GM18505 (cell line): ENCODE measurements around the gene SLC43A1.

Experiments used
- ATAC-seq: cut with Tn5 transposase; IDR thresholded peaks from one replicate; pipeline ENCODE4 v1.9.1; 2021; ENCODE audit not compliant: unreplicated experiment
- POLR2A ChIP-seq: IDR thresholded peaks from 4 replicates; pipeline ENCODE4 v1.6.1; 2011; ENCODE audit warnings: borderline replicate concordance; ENCODE audit not compliant: insufficient read depth, insufficient read length; ENCODE audit errors: extremely low read depth

Gene SLC43A1

DNA sequence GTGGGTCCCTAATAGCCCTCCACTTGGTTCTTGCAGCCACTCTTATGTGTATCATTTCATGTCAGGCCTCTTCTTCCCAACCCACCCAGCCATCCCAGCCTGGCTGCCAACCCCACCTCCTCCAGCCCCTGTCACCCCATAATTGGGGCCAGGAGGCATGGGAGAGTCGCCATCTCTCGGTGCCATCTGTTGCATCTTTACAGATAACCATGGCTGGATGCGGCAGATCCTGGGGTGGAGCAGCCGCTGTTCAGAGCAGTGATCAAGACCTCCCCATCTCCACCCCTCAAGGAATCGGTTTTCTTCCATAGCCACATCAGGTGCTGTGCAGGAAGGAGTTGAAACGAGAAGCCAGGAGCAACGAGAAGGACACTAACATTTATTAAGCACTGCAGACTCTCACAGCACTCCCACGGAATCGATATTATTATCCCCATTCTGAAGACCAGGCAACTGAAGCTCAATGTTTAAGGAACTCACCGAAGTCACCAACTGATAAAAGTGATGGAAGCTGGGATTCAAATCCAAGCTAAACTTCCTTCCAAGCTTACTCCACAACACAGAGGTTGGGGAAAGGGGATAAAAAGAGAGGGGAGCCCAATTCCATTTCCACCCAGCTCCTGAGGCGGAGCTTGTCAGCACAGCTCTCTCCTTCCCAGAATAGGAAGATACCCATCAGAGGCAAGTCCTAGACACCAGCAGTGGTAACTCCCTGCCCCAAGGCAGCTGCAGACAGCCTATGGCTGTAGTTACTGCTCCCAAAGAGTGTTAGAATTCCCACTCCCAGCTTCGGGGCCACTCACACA lies 2.7 kb downstream of the SLC43A1 start:
- TF ChIP-seq POLR2A = no peak
- no peak for ATAC-seq

DNA sequence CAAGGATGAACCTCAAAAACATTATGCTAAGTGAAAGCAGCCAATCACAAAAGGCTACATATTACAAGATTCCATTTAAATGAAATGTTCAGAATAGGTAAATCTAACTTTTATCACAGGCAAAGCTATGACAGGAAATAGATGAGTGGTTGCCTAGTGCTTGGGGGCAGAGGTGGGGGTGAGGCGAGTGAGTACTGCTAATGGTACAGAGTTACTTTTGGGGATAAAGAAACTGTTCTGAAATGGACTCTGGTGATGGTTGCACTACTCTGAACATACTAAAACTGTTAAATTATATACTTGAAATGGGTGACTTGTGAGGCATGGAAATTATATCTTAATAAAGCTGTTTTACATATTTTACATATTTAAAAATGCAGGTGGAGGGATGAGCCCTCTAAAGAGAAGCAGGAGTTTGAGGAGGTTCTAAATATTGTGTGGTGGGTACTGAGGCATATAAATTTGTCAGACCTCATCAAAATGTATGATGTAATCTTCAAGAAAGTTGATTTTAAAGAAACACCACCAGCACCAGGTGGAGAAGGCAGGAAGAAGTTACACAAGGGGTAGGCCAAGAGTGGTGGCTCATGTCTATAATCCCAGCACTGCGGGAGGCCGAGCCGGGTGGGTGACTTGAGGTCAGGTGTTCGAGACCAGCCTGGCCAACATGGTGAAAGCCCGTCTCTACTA lies 3.6 kb downstream of the SLC43A1 start:
- no peak for ATAC-seq
- TF ChIP-seq POLR2A = no peak

GRCh38 chr11:57508341-57509170 lies 6.9 kb downstream of the SLC43A1 start:
- no peak for TF ChIP-seq POLR2A
- ATAC-seq = no peak

GRCh38 chr11:57506522-57506921 lies 9.0 kb downstream of the SLC43A1 start:
- TF ChIP-seq POLR2A = no peak
- ATAC-seq = no peak

- no peak for ATAC-seq
- no peak for TF ChIP-seq POLR2A
Measured at GRCh38 chr11:57504511-57504910, 11.0 kb downstream of the SLC43A1 start.

DNA sequence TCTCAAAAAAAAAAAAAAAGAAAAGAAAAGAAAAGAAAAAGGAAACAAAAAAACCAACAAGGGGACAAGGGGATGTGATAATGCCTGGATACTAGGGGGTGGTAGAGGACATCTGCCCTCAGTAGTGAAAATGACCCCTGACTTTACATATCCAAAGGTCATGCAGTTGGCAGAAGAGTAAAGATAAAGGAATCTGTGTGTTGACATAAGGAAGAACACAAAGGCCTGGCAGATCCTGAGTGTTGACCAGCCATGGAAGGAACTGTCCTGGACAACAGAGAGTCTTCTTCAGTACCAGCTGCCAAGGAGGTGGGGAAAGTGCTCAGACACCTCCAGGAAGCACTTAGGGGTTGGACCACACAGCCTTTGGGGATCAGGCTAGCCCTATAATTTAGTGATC lies 12.6 kb downstream of the SLC43A1 start:
- no peak for ATAC-seq
- no peak for TF ChIP-seq POLR2A

DNA sequence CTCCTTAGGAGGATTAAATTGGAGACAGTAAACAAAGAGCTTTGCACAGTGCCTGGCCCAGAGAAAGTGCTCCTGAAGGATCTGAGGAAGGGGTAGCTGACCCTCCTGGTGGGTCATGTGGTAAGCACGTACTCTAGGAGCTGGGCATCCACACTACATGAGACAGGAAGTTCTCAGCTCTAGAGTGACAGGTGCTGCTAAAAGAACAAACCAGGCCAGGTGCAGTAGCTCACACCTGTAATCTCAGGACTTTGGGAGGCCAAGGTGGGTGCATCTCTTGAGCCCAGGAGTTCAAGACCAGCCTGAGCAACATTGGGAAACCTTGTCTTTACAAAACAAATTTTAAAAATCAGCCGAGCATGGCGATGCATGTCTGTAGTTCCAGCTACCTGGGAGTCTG lies 13.1 kb downstream of the SLC43A1 start:
- TF ChIP-seq POLR2A = no peak
- ATAC-seq = no peak

DNA sequence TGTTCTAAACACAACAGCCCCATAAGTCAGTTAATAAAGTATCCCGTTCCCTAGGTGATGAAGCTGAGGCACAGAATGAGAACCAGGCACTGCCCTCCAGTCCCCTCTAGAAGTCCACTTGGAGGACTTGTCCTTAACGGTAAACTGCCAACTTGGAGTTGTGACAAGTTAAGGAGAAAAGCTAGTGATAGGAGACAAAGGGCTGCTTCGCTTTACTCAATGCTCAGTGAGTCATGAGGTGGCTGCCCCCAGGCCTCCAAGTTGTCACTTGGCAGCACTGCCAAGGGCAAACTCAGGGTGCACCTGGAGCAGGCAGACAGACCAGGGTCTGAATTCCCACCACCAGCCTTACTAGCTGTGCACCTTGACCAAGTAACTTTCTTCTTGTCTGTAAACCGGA lies 13.5 kb downstream of the SLC43A1 start:
- TF ChIP-seq POLR2A = no peak
- no peak for ATAC-seq

GRCh38 chr11:57500926-57501325 lies 14.6 kb downstream of the SLC43A1 start:
- TF ChIP-seq POLR2A = no peak
- no peak for ATAC-seq

DNA sequence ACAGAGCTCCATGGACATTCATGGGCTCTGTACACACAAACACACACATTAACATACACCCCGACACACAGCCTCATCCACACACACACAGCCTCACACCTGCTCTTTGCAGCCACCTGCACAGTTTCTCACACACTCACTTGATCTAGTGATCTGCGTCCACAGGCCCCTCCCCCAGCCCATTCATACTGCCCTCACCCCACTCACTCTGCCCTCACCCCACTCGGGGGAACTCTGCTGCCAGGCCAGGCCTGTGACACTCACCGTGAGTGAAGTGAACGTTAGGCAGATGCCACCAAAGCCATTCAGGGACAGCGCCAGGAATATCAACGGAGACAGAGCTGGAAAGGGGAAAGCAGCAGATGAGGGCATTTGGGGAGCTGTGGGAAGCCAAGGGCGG lies 15.0 kb downstream of the SLC43A1 start:
- no peak for ATAC-seq
- no peak for TF ChIP-seq POLR2A

- TF ChIP-seq POLR2A = no peak
- peak; percentile 15 for ATAC-seq
Measured at GRCh38 chr11:57499983-57500461, 15.5 kb downstream of the SLC43A1 start.

DNA sequence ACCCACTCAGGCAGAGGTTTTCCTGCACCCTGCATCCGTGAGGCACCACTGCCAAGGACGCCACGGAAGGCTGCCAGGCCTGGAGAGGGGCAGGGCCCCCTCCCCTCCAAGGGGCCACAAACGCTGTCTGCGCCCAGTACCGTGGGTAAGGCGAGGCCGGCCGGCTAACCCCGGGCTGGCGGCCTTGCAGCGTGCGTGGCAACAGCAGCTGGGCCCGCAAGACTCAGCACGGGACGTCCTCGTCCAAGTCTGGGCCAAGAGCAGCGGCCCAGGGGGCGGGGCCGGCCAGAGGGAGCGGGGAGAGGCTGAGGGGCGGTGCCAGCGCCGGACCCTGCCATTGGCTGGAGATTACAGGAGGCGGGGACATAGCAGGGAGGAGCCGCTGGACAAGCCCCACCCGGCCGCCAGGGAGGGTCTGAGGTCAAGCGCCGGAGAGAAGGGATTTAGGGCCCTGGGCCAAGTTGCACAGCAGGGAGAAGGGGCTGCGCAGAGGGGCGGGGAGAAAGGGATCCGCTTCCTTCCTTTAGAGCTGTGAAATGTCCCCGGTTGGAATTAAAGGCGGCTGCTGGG lies 16.0 kb downstream of the SLC43A1 start:
- TF ChIP-seq POLR2A = no peak
- ATAC-seq = peak; percentile 100

DNA sequence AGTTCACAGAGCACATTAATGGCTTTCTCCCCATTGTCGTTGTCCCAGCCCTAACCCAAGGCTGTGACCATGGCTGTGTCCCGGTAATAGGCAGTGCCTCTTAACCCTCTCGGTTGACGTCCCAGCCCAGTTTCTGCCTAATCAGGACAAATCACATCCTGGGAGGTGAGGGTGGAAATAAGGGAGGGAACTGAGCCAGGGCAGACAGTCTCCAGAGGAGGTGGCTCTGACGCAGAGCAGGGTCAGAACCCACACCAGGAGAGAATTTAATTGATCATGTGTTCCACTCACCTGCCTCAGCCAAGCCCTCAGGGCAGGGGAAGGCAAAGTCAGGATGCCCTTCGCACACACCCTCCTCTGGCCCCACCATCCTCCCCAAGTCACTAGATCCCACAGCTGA lies 17.0 kb downstream of the SLC43A1 start:
- no peak for TF ChIP-seq POLR2A
- ATAC-seq = no peak
